ENCODE results near the gene RASA3. TPM values are rescaled to one million over a fixed set of nuclear protein-coding genes. Genes with fewer than 3 reads are reported as not detected.
"Not testable (repeated sequence)": the region's sequence is repeated elsewhere in the genome, so short reads cannot be mapped to it uniquely, and the experiment has no call there.

The RASA3 gene
- total RNA-seq, 1 donor = 78.9 TPM

GRCh38 chr13:114100446-114101357 lies 31.7 kb downstream of the RASA3 start:
- no peak overlapping the region for H3K4me3 ChIP-seq (ENCODE audit: low read length)
- no peaks in the 10 kb centered on the region for H3K9me3 ChIP-seq (ENCODE audit: low read depth, low read length)
- no peaks in the 10 kb centered on the region for H3K27me3 ChIP-seq (ENCODE audit: insufficient read depth, low read length)
- peaks cover 43% of the 10 kb centered on the region for H3K4me1 ChIP-seq (ENCODE audit: insufficient read depth, low read length)

- Histone ChIP-seq H3K4me1 (ENCODE audit: insufficient read depth, low read length) (peaks cover 43% of the 10 kb centered on the region), H3K4me3 (ENCODE audit: low read length) (no peak overlapping the region), H3K27me3 (ENCODE audit: insufficient read depth, low read length) (no peaks in the 10 kb centered on the region), H3K9me3 (ENCODE audit: low read depth, low read length) (no peaks in the 10 kb centered on the region)
Observed at GRCh38 chr13:114099918-114100445, 32.4 kb downstream of the RASA3 start.

- Histone ChIP-seq H3K9me3 (ENCODE audit: low read depth, low read length) (no peaks in the 10 kb centered on the region), H3K4me3 (ENCODE audit: low read length) (no peak overlapping the region), H3K27me3 (ENCODE audit: insufficient read depth, low read length) (no peaks in the 10 kb centered on the region), H3K4me1 (ENCODE audit: insufficient read depth, low read length) (peaks cover 37% of the 10 kb centered on the region)
Observed at GRCh38 chr13:114099191-114099590, 33.2 kb downstream of the RASA3 start.

GRCh38 chr13:114098689-114099056 lies 33.8 kb downstream of the RASA3 start:
- not testable (repeated sequence) for H3K4me3 ChIP-seq (ENCODE audit: low read length); H3K9me3 ChIP-seq (ENCODE audit: low read depth, low read length); H3K27me3 ChIP-seq (ENCODE audit: insufficient read depth, low read length)
- H3K4me1 ChIP-seq (ENCODE audit: insufficient read depth, low read length) = peaks cover 36% of the 10 kb centered on the region

- peaks cover 36% of the 10 kb centered on the region for H3K4me1 ChIP-seq (ENCODE audit: insufficient read depth, low read length)
- H3K9me3 ChIP-seq (ENCODE audit: low read depth, low read length) = peaks cover 8% of the 10 kb centered on the region
- H3K27me3 ChIP-seq (ENCODE audit: insufficient read depth, low read length) = no peaks in the 10 kb centered on the region
Observed at GRCh38 chr13:114097893-114098688, 34.3 kb downstream of the RASA3 start.

GRCh38 chr13:114097212-114097892 lies 35.1 kb downstream of the RASA3 start:
- peaks cover 36% of the 10 kb centered on the region for H3K4me1 ChIP-seq (ENCODE audit: insufficient read depth, low read length)
- H3K9me3 ChIP-seq (ENCODE audit: low read depth, low read length) = peaks cover 16% of the 10 kb centered on the region
- H3K4me3 ChIP-seq (ENCODE audit: low read length) = no peak overlapping the region
- no peaks in the 10 kb centered on the region for H3K27me3 ChIP-seq (ENCODE audit: insufficient read depth, low read length)

More at GRCh38 chr13:114097893-114098688, 34.3 kb downstream of the RASA3 start:
- H3K4me3 ChIP-seq (ENCODE audit: low read length) = no peak overlapping the region

- Histone ChIP-seq H3K4me1 (ENCODE audit: insufficient read depth, low read length) (peaks cover 36% of the 10 kb centered on the region), H3K27me3 (ENCODE audit: insufficient read depth, low read length) (no peaks in the 10 kb centered on the region), H3K9me3 (ENCODE audit: low read depth, low read length) (peaks cover 21% of the 10 kb centered on the region), H3K4me3 (ENCODE audit: low read length) (no peak overlapping the region)
Observed at GRCh38 chr13:114096811-114097211, 35.6 kb downstream of the RASA3 start.

GRCh38 chr13:114096031-114096485 lies 36.4 kb downstream of the RASA3 start:
- Histone ChIP-seq H3K4me1 (ENCODE audit: insufficient read depth, low read length) (peaks cover 30% of the 10 kb centered on the region), H3K9me3 (ENCODE audit: low read depth, low read length) (peaks cover 29% of the 10 kb centered on the region), H3K4me3 (ENCODE audit: low read length) (no peak overlapping the region), H3K27me3 (ENCODE audit: insufficient read depth, low read length) (no peaks in the 10 kb centered on the region)

GRCh38 chr13:114095486-114095885 lies 36.9 kb downstream of the RASA3 start:
- Histone ChIP-seq H3K4me1 (ENCODE audit: insufficient read depth, low read length) (peaks cover 25% of the 10 kb centered on the region), H3K9me3 (ENCODE audit: low read depth, low read length) (peaks cover 29% of the 10 kb centered on the region), H3K27me3 (ENCODE audit: insufficient read depth, low read length) (no peaks in the 10 kb centered on the region), H3K4me3 (ENCODE audit: low read length) (no peak overlapping the region)

- peaks cover 21% of the 10 kb centered on the region for H3K4me1 ChIP-seq (ENCODE audit: insufficient read depth, low read length)
- no peaks in the 10 kb centered on the region for H3K27me3 ChIP-seq (ENCODE audit: insufficient read depth, low read length)
- no peak overlapping the region for H3K4me3 ChIP-seq (ENCODE audit: low read length)
- peaks cover 29% of the 10 kb centered on the region for H3K9me3 ChIP-seq (ENCODE audit: low read depth, low read length)
Observed at GRCh38 chr13:114093118-114093517, 39.3 kb downstream of the RASA3 start.

- Histone ChIP-seq H3K9me3 (ENCODE audit: low read depth, low read length) (peaks cover 29% of the 10 kb centered on the region), H3K4me3 (ENCODE audit: low read length) (no peak overlapping the region), H3K4me1 (ENCODE audit: insufficient read depth, low read length) (peaks cover 14% of the 10 kb centered on the region), H3K27me3 (ENCODE audit: insufficient read depth, low read length) (no peaks in the 10 kb centered on the region)
Observed at GRCh38 chr13:114092468-114092867, 40.0 kb downstream of the RASA3 start.

- Histone ChIP-seq H3K4me3 (ENCODE audit: low read length) (no peak overlapping the region), H3K4me1 (ENCODE audit: insufficient read depth, low read length) (peaks cover 5% of the 10 kb centered on the region), H3K27me3 (ENCODE audit: insufficient read depth, low read length) (no peaks in the 10 kb centered on the region), H3K9me3 (ENCODE audit: low read depth, low read length) (peaks cover 29% of the 10 kb centered on the region)
Observed at GRCh38 chr13:114090476-114090875, 41.9 kb downstream of the RASA3 start.

- H3K27me3 ChIP-seq (ENCODE audit: insufficient read depth, low read length) = no peaks in the 10 kb centered on the region
- no peak overlapping the region for H3K4me3 ChIP-seq (ENCODE audit: low read length)
- H3K4me1 ChIP-seq (ENCODE audit: insufficient read depth, low read length) = no peaks in the 10 kb centered on the region
- peaks cover 29% of the 10 kb centered on the region for H3K9me3 ChIP-seq (ENCODE audit: low read depth, low read length)
Observed at GRCh38 chr13:114089751-114090400, 42.5 kb downstream of the RASA3 start.

GRCh38 chr13:114089341-114089740 lies 43.1 kb downstream of the RASA3 start:
- Histone ChIP-seq H3K27me3 (ENCODE audit: insufficient read depth, low read length) (no peaks in the 10 kb centered on the region), H3K4me1 (ENCODE audit: insufficient read depth, low read length) (no peaks in the 10 kb centered on the region), H3K9me3 (ENCODE audit: low read depth, low read length) (peaks cover 29% of the 10 kb centered on the region), H3K4me3 (ENCODE audit: low read length) (no peak overlapping the region)

Measured in mononuclear cell (primary cell).